Mucosa of descending colon (tissue), 3 donors: ENCODE measurements around the gene CDK14. TPM values are rescaled to one million over a fixed set of nuclear protein-coding genes. Genes with fewer than 3 reads are reported as not detected.

ENCODE experiments used
- ATAC-seq: fragments of 200-7000 bp; cut with Tn5 transposase; one replicate; pipeline ENCODE4 v1.9.1; 2020; ENCODE audit warnings: mild to moderate bottlenecking, moderate library complexity
- DNase-seq, 3 donors: peaks; one replicate each; pipeline ENCODE4 v3.0.0-alpha.2; 2020
- H3K36me3 ChIP-seq: fragments of 200-600 bp; one replicate; pipeline ENCODE4 v1.8.0; 2021; ENCODE audit warnings: low read depth, mild to moderate bottlenecking
- H3K4me1 ChIP-seq: fragments of 200-600 bp; one replicate; pipeline ENCODE4 v1.8.0; 2021; ENCODE audit warnings: low read depth, mild to moderate bottlenecking
- H3K4me3 ChIP-seq: fragments of 200-600 bp; one replicate; pipeline ENCODE4 v1.8.0; 2021; ENCODE audit warnings: mild to moderate bottlenecking
- H3K9me3 ChIP-seq: fragments of 200-600 bp; one replicate; pipeline ENCODE4 v1.8.0; 2021; ENCODE audit warnings: mild to moderate bottlenecking
- CTCF ChIP-seq: fragments of 200-600 bp; IDR thresholded peaks from one replicate; pipeline ENCODE4 v1.8.0; 2022; ENCODE audit warnings: antibody characterized with exemption, mild to moderate bottlenecking
- intact Hi-C, 2 donors: fragments of 100-400 bp; cut with DNase I in 1 of 2; cut with micrococcal nuclease in 1 of 2; formaldehyde crosslinking; loops; one replicate each; pipeline versions ENCODE4 v1.11.0 to v1.11.1; 2022; cut with DNase I, micrococcal nuclease
- total RNA-seq, 3 donors: library from RNA; stranded (reverse); fragmentation: NEBNext Ultra II Directional in 2 of 3; extraction: Animal tissue kit (Norgen Biotek cat#: 25700) in 2 of 3; gene quantifications; one replicate each; pipeline versions ENCODE4 v1.2.1 to v1.2.4, GENCODE V29; 2021 to 2023
- donor health status: DM: no; HTN: no; CAD: no; lungs with moderate emphysema.
- donor health status: DM: no; HTN: no; CAD: no.
- donor health status: DM: no; HTN: yes; CAD: no.

Gene CDK14
- total RNA-seq, 3 donors from 2014 or later: 5.4 to 24.4 (median 5.6) TPM

- no peaks in the 10 kb centered on the region for H3K4me1 ChIP-seq
- TF ChIP-seq CTCF: no peak
- no peaks in the 10 kb centered on the region for H3K36me3 ChIP-seq
- H3K4me3 ChIP-seq: no peak overlapping the region
- no peaks in the 10 kb centered on the region for H3K9me3 ChIP-seq
- intact Hi-C loops: no loop called here
- ATAC-seq (no peak), DNase-seq (no peak)
These were observed 445.9 kb downstream of the CDK14 start for GRCh38 chr7:91041901-91042484.

GRCh38 chr7:91043186-91043585, 447.1 kb downstream of the CDK14 start:
- Histone ChIP-seq H3K36me3 (no peaks in the 10 kb centered on the region), H3K4me1 (no peaks in the 10 kb centered on the region), H3K9me3 (no peaks in the 10 kb centered on the region), H3K4me3 (no peak overlapping the region)
- no peak for DNase-seq
- TF ChIP-seq CTCF: no peak
- intact Hi-C loops: no loop called here
- ATAC-seq: no peak

GRCh38 chr7:91043924-91044645, 448.0 kb downstream of the CDK14 start:
- TF ChIP-seq CTCF: no peak
- ATAC-seq (no peak), DNase-seq (no peak)
- H3K4me1 ChIP-seq: no peaks in the 10 kb centered on the region
- H3K36me3 ChIP-seq: no peaks in the 10 kb centered on the region
- no peaks in the 10 kb centered on the region for H3K9me3 ChIP-seq
- no peak overlapping the region for H3K4me3 ChIP-seq
- intact Hi-C loops: no loop called here

GRCh38 chr7:91045606-91046005, 449.5 kb downstream of the CDK14 start:
- Histone ChIP-seq H3K4me3 (no peak overlapping the region), H3K36me3 (no peaks in the 10 kb centered on the region), H3K9me3 (no peaks in the 10 kb centered on the region), H3K4me1 (no peaks in the 10 kb centered on the region)
- no peak for TF ChIP-seq CTCF
- no peak for DNase-seq
- intact Hi-C loops: no loop called here
- ATAC-seq: no peak

- intact Hi-C loops: no loop called here
- Histone ChIP-seq H3K4me1 (no peaks in the 10 kb centered on the region), H3K9me3 (no peaks in the 10 kb centered on the region)
These were observed 450.4 kb downstream of the CDK14 start for GRCh38 chr7:91046322-91047089.

More at GRCh38 chr7:91046322-91047089, 450.4 kb downstream of the CDK14 start:
- H3K36me3 ChIP-seq: no peaks in the 10 kb centered on the region
- H3K4me3 ChIP-seq: no peak overlapping the region
- DNase-seq (no peak), ATAC-seq (no peak)
- no peak for TF ChIP-seq CTCF
